ENCODE measurements around the gene KCNMB3.

The KCNMB3 gene

DNA sequence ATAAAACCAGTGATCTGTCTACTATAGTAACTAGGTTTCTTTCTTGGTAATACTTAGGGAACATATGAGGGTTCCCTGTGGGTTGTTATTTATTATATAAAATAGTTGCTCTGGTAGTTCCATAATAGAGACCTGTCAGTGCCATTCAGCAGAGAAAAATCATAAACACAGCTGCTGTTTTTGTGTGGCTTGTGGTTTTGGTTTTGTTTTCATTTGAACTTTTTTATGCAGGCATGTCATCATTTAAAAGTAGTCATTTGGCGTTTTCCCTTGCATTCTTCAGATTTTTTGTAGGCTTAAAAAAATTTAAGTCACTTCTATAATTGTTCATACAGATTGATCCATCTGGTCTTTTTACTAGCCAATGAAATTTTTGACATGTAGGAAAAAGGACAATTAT is 54.8 kb downstream of the KCNMB3 start:
- TF ChIP-seq, protein P1, sequence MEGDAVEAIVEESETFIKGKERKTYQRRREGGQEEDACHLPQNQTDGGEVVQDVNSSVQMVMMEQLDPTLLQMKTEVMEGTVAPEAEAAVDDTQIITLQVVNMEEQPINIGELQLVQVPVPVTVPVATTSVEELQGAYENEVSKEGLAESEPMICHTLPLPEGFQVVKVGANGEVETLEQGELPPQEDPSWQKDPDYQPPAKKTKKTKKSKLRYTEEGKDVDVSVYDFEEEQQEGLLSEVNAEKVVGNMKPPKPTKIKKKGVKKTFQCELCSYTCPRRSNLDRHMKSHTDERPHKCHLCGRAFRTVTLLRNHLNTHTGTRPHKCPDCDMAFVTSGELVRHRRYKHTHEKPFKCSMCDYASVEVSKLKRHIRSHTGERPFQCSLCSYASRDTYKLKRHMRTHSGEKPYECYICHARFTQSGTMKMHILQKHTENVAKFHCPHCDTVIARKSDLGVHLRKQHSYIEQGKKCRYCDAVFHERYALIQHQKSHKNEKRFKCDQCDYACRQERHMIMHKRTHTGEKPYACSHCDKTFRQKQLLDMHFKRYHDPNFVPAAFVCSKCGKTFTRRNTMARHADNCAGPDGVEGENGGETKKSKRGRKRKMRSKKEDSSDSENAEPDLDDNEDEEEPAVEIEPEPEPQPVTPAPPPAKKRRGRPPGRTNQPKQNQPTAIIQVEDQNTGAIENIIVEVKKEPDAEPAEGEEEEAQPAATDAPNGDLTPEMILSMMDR (IDR thresholded peaks at IDR 0.05; ENCODE audit: control insufficient read depth, extremely low read depth, insufficient read depth) = no peak
- H3K4me3 ChIP-seq (ENCODE audit: low read depth, low read length) = no peak overlapping the region
- DNase-seq (ENCODE audit: low read depth) = no peak

DNA sequence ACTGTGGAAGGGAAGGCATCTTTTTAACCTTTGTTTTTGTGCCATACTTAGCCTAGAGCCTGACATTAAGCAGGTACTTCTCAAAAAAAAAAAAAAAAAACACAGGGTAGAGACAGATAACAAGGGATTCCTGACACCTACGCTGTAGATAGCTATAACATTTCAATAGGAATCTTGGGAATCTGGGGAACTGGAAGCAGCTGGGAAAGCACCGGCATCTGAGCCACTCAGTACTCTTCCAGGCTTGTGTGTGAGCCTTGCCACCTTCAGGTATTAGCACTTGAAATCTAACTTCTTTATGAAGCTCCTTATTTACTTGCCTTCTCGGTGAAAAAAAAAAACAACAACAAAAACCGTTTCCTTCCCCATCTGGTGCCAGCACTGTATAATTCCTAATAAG is 56.0 kb downstream of the KCNMB3 start:
- H3K4me3 ChIP-seq (ENCODE audit: low read depth, low read length) = no peak overlapping the region
- TF ChIP-seq, protein P1 (IDR thresholded peaks at IDR 0.05; ENCODE audit: control insufficient read depth, extremely low read depth, insufficient read depth) = no peak
- no peak for DNase-seq (ENCODE audit: low read depth)
